GM23248 (cell line): ENCODE measurements around the gene FSTL4.

ENCODE experiments used
- EZH2 ChIP-seq: fragments of 200-600 bp; sonication (generic); IDR thresholded peaks from 2 replicates; pipeline ENCODE4 v1.6.1; 2018; ENCODE audit warnings: antibody characterized with exemption, mild to moderate bottlenecking; ENCODE audit not compliant: insufficient read depth, poor library complexity, severe bottlenecking
- EZH2phosphoT487 ChIP-seq: fragments of 200-600 bp; sonication (generic); IDR thresholded peaks from 2 replicates; pipeline ENCODE4 v1.6.1; 2018; ENCODE audit warnings: antibody characterized with exemption, moderate library complexity, mild to moderate bottlenecking, low read depth; ENCODE audit not compliant: insufficient read depth

DNA sequence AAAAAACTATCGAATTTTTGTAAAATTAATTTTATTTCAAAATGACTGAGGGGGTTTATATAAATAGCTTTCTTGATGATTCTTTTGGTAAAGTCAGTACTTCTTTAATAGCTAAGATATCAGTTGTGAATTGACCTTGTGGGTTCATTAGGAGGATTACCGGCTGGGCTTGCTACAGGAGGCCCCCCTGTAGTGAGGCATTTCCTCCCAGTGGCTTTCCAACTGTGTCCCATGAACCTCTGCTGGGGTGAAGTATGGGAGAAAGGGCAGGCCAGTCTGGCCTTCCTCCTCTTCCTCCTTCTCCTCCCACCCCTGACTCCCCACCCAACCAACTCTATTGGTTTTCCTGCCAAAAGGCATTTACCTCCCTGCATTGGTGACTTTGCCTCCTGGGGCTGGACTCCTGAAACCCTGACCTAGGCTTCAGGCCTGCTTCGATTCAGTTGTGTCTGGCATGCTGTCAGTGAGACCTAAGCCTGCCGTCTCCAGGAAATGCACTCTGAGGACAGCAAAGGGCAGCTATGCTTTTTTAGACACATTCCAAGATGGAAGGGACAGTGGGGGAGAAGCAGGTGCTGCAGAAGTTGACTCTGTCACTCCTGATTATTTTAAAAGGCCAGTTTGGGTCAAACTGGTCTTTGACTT, 415.8 kb downstream of the FSTL4 start:
- TF ChIP-seq EZH2phosphoT487 (no peak), EZH2 (no peak)
